Progenitor cell of endocrine pancreas (in vitro differentiated cells): ENCODE results near the gene DIP2C. TPM values are rescaled to one million over a fixed set of nuclear protein-coding genes. Genes with fewer than 3 reads are reported as not detected.

Experiments
- DNase-seq: peaks from one replicate; pipeline ENCODE4 v3.0.0; 2021; ENCODE audit warnings: low spot score; ENCODE audit not compliant: unreplicated experiment
- H3K27ac Mint-ChIP-seq: 2 replicates; pipeline ENCODE4 v1.8.0; 2021; ENCODE audit warnings: mild to moderate bottlenecking, moderate library complexity, mixed read lengths
- H3K27me3 Mint-ChIP-seq: 2 replicates; pipeline ENCODE4 v1.8.0; 2021; ENCODE audit warnings: mixed read lengths
- H3K36me3 Mint-ChIP-seq: 2 replicates; pipeline ENCODE4 v1.8.0; 2022; ENCODE audit warnings: mixed read lengths; ENCODE audit not compliant: insufficient read depth
- H3K4me1 Mint-ChIP-seq: 2 replicates; pipeline ENCODE4 v1.8.0; 2021; ENCODE audit warnings: low read depth, mixed read lengths
- H3K4me3 Mint-ChIP-seq: 2 replicates; pipeline ENCODE4 v1.8.0; 2021; ENCODE audit warnings: low read depth, mild to moderate bottlenecking, moderate library complexity, mixed read lengths
- H3K9me3 Mint-ChIP-seq: 2 replicates; pipeline ENCODE4 v1.8.0; 2021; ENCODE audit warnings: low read depth, mixed read lengths
- total RNA-seq: library from RNA; stranded (reverse); gene quantifications from 2 replicates; pipeline ENCODE4 v1.2.1, GENCODE V29; 2021
- TF ChIP-seq, protein P1 (sequence below): fragments of 200-600 bp; sonication (generic); IDR thresholded peaks from one replicate; pipeline ENCODE4 v1.5.0; 2021; ENCODE audit warnings: antibody characterized with exemption, mild to moderate bottlenecking; ENCODE audit not compliant: unreplicated experiment

DIP2C gene
- total RNA-seq, 1 donor from 2014 or later = 27.2 TPM

DNA sequence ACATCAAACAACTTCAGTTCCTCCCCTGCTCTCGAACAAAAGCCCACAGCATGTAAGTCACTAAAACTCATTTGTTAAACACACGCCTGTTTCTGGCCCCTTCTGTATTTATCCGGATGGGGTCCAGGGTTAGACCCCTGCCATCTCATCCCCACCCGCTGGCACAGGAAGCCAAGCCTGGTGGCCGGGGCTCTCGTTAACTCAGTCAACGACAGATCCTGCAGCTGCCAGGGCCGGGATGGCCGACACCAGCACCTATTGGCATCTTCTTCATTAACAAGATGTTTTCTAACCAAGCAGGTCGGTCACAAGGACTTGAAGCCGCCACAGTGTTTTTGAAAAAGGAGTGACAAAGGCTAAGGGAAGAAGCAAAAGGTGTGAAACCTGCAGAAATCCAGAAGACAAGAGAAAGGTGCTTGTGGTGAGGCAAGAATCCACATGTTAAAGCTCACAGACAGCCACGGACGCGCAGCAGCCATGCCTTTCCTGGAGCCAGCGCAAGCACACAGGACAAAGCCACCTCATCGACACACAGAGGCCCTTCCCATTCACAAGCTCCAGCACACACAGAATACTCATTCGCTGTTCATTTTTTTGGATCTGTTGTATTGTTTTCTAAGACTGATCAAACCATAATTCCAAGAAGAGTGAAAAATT lies 202.7 kb downstream of the DIP2C start:
- H3K27me3 Mint-ChIP-seq = no peaks in the 10 kb centered on the region
- no peaks in the 10 kb centered on the region for H3K9me3 Mint-ChIP-seq
- peaks cover 2% of the 10 kb centered on the region for H3K4me1 Mint-ChIP-seq
- DNase-seq = no peak
- TF ChIP-seq, protein P1, sequence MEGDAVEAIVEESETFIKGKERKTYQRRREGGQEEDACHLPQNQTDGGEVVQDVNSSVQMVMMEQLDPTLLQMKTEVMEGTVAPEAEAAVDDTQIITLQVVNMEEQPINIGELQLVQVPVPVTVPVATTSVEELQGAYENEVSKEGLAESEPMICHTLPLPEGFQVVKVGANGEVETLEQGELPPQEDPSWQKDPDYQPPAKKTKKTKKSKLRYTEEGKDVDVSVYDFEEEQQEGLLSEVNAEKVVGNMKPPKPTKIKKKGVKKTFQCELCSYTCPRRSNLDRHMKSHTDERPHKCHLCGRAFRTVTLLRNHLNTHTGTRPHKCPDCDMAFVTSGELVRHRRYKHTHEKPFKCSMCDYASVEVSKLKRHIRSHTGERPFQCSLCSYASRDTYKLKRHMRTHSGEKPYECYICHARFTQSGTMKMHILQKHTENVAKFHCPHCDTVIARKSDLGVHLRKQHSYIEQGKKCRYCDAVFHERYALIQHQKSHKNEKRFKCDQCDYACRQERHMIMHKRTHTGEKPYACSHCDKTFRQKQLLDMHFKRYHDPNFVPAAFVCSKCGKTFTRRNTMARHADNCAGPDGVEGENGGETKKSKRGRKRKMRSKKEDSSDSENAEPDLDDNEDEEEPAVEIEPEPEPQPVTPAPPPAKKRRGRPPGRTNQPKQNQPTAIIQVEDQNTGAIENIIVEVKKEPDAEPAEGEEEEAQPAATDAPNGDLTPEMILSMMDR = no peak
- no peak overlapping the region for H3K4me3 Mint-ChIP-seq
- peaks cover 12% of the 10 kb centered on the region for H3K36me3 Mint-ChIP-seq
- H3K27ac Mint-ChIP-seq = peak overlapping the region; percentile 56

DNA sequence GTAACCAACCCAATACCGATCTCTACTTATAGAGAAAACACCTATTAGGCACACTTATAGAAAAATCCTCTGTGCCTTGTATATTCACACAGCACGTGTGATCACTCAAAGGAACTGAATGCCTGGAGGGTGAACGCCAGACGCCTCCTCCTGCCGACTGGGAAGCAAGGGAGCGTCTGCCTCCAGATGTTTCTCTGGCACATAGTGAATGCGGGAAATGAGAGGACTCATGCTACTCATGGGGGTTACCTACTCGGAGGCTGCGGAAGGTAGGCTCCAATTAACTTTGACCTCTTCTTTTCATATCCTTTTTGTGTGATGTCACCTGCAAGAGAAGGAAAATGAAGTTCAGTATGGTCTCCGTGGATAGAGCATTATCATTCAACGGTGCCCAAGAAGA lies 203.3 kb downstream of the DIP2C start:
- TF ChIP-seq, protein P1 = no peak
- Mint-ChIP-seq H3K27ac (no peak overlapping the region), H3K4me3 (no peak overlapping the region), H3K9me3 (no peaks in the 10 kb centered on the region), H3K36me3 (peaks cover 12% of the 10 kb centered on the region), H3K27me3 (no peaks in the 10 kb centered on the region), H3K4me1 (no peaks in the 10 kb centered on the region)
- DNase-seq = no peak

DNA sequence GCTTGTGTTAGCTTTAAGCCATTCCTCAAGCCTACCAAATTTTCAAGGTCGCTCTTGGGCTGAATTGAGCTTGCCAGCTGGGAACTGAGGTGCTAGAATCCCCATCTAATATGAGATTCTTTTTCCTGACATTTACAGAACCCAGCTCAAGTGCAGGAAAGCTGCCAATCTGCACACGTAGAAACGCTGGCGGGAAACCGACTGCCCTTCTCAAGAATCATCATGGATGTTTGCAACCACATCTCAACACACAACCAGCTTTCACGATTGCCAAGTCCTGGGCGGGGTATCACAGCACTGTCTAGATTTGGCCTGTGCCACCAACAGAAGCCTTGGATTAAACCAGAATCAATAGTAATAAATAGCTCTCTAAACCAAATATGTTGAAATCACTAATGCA lies 203.7 kb downstream of the DIP2C start:
- Mint-ChIP-seq H3K27me3 (no peaks in the 10 kb centered on the region), H3K4me3 (no peak overlapping the region), H3K9me3 (no peaks in the 10 kb centered on the region), H3K27ac (peak overlapping the region; percentile 16), H3K4me1 (no peaks in the 10 kb centered on the region), H3K36me3 (peaks cover 14% of the 10 kb centered on the region)
- no peak for DNase-seq
- TF ChIP-seq, protein P1 = no peak

DNA sequence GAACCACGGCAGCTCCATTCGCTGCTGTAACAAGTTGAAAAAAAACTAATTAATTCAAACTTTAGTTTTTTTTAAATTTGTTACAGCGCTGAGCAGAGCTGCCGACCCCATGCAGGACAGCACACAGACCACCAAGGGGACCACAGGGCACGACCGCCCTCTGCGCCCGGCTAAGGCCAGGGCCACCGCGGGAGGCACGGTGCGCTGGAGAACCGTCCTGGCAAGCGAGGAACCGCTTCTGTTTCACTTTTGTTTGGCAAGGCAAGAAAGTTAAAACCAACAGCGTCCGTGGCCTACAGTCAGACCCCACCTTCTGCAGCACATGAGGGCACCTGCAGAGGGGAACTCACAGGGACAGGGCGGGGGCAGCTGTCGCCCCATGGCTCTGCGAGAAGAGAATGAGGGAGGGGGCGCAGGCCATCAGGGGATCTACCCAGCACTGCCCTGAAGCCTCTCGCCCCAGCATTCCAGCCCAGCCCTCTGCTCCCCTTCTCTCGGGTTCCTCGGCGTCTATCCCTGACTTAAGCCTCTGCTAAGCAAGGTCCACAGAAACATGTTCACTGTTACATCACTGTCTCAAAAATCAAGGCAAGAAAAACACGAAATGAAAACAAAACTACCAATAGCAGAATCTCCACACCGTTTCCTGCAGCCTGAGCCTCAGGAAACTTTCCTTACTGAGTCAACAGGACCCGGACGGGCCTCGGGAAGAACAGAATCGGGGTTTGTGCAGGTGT lies 204.4 kb downstream of the DIP2C start:
- TF ChIP-seq, protein P1 = no peak
- Mint-ChIP-seq H3K27me3 (no peaks in the 10 kb centered on the region), H3K27ac (peak overlapping the region; percentile 83), H3K4me1 (no peaks in the 10 kb centered on the region), H3K4me3 (no peak overlapping the region), H3K36me3 (peaks cover 15% of the 10 kb centered on the region), H3K9me3 (no peaks in the 10 kb centered on the region)
- DNase-seq = no peak

DNA sequence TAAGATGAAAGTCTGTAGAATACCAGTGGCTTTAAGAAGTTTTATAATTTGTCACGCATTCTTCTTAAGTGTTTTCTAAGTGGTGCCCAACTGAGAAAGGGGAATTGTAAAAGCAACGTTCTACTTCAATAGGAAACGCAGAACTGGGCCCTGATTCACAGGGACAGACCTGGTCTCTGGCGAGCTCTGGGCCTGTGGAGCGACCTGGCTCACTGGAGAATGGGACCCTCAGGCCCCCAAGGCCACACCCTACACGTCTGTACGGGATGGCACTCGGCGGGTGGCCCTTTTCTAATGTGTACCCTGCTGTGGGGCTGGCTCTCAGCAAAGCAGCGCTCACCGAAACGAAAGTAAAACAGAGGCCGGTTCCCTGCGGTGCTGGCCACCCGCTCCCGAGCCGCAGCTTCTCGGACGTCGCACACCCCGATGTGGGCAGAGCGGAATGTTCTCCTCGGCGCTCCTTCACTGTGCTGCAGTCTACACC lies 205.0 kb downstream of the DIP2C start:
- Mint-ChIP-seq H3K4me3 (no peak overlapping the region), H3K36me3 (peaks cover 15% of the 10 kb centered on the region), H3K27me3 (no peaks in the 10 kb centered on the region), H3K27ac (no peak overlapping the region), H3K9me3 (no peaks in the 10 kb centered on the region), H3K4me1 (no peaks in the 10 kb centered on the region)
- DNase-seq = no peak
- TF ChIP-seq, protein P1 = no peak
